ENCODE results near the gene CACNA1C.

DNA sequence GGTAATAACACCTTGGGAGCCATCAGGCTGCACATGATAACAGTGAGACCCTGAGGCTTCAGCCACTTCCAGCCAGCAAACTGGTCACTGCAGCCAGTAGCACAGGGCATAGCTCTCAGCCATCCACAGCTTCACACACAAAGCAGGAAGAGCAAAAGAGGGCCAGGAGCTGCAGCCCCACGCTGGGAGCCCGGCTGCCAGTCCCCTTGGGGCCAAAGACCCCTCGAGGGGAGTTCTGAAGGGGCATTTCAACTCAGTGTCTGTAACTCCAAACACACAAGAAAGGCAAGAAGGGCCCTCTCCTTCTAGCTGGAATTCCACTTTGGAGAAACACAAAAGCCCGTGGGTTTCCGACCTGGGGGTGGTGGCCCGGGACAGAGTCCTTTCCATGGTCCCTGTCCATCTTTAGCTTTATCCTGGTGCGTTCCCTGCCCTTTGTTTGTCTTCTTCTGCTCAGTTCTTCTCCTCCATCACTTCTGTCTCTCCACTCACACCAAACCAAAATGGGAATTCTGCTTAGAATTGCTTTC, 590.2 kb downstream of the CACNA1C start:
- TF ChIP-seq EZH2 (IDR thresholded peaks at IDR 0.05; ENCODE audit: borderline replicate concordance, low read length): no peak
- TF ChIP-seq, protein P1, sequence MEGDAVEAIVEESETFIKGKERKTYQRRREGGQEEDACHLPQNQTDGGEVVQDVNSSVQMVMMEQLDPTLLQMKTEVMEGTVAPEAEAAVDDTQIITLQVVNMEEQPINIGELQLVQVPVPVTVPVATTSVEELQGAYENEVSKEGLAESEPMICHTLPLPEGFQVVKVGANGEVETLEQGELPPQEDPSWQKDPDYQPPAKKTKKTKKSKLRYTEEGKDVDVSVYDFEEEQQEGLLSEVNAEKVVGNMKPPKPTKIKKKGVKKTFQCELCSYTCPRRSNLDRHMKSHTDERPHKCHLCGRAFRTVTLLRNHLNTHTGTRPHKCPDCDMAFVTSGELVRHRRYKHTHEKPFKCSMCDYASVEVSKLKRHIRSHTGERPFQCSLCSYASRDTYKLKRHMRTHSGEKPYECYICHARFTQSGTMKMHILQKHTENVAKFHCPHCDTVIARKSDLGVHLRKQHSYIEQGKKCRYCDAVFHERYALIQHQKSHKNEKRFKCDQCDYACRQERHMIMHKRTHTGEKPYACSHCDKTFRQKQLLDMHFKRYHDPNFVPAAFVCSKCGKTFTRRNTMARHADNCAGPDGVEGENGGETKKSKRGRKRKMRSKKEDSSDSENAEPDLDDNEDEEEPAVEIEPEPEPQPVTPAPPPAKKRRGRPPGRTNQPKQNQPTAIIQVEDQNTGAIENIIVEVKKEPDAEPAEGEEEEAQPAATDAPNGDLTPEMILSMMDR (conservative IDR thresholded peaks at IDR 0.05 in 1 of 2, IDR thresholded peaks at IDR 0.05 in 1 of 2; ENCODE audit: extremely low read depth in 1 of 2, insufficient read depth in 1 of 2, low read depth in 1 of 2, low read length in 2 of 2): no peak
